Measurements from ENCODE around the gene PIK3C2G.

GRCh38 chr12:18629445-18629844 is 368.1 kb downstream of the PIK3C2G start:
- TF ChIP-seq ZNF274 (IDR thresholded peaks at IDR 0.05; ENCODE audit: insufficient read depth, insufficient read length) (no peak), POLR2AphosphoS2 (IDR thresholded peaks at IDR 0.05; ENCODE audit: low read depth, low read length) (no peak), LARP7 (IDR thresholded peaks at IDR 0.05) (no peak), SIX5 (IDR thresholded peaks at IDR 0.05; ENCODE audit: low read depth, low read length, severe bottlenecking) (no peak), NRF1 (conservative IDR thresholded peaks at IDR 0.05; ENCODE audit: low read depth, low read length) (no peak), FOXM1 (IDR thresholded peaks at IDR 0.05; ENCODE audit: low read depth, low read length) (no peak)
- TF ChIP-seq, protein P1, sequence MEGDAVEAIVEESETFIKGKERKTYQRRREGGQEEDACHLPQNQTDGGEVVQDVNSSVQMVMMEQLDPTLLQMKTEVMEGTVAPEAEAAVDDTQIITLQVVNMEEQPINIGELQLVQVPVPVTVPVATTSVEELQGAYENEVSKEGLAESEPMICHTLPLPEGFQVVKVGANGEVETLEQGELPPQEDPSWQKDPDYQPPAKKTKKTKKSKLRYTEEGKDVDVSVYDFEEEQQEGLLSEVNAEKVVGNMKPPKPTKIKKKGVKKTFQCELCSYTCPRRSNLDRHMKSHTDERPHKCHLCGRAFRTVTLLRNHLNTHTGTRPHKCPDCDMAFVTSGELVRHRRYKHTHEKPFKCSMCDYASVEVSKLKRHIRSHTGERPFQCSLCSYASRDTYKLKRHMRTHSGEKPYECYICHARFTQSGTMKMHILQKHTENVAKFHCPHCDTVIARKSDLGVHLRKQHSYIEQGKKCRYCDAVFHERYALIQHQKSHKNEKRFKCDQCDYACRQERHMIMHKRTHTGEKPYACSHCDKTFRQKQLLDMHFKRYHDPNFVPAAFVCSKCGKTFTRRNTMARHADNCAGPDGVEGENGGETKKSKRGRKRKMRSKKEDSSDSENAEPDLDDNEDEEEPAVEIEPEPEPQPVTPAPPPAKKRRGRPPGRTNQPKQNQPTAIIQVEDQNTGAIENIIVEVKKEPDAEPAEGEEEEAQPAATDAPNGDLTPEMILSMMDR (IDR thresholded peaks at IDR 0.05 in 2 of 3, conservative IDR thresholded peaks at IDR 0.05 in 1 of 3; ENCODE audit: control insufficient read depth in 2 of 3, extremely low read depth in 1 of 3, insufficient read depth in 1 of 3, low read depth in 3 of 3, low read length in 3 of 3) = no peak
- TF ChIP-seq, protein P2, sequence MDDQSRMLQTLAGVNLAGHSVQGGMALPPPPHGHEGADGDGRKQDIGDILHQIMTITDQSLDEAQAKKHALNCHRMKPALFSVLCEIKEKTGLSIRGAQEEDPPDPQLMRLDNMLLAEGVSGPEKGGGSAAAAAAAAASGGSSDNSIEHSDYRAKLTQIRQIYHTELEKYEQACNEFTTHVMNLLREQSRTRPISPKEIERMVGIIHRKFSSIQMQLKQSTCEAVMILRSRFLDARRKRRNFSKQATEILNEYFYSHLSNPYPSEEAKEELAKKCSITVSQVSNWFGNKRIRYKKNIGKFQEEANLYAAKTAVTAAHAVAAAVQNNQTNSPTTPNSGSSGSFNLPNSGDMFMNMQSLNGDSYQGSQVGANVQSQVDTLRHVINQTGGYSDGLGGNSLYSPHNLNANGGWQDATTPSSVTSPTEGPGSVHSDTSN (IDR thresholded peaks at IDR 0.05; ENCODE audit: insufficient replicate concordance, low read depth, low read length) = no peak

All from GM12878 (cell line).